GM12878 (cell line): ENCODE data around the gene PTGFRN. TPM values are rescaled to one million over a fixed set of nuclear protein-coding genes. Genes with fewer than 3 reads are reported as not detected.

ENCODE experiments used
- ATAC-seq: fragments of 200-7000 bp; cut with Tn5 transposase; 3 replicates; pipeline ENCODE4 v1.9.1; 2020; ENCODE audit warnings: mild to moderate bottlenecking, moderate library complexity
- BruUV-seq: library from RNA; stranded (reverse); fragments of 400-500 nt; replicated peaks from 2 replicates; lab custom pipeline; 2021; lab: Mats Ljungman, UMichigan
- CTCF ChIA-PET: fragments of 300-600 bp; sonication (Branson Sonifier 250); formaldehyde crosslinking; extraction: SDS; loops from one replicate; lab custom pipeline; 2021; ENCODE audit warnings: inconsistent platforms; lab: Yijun Ruan, JAX
- POLR2A ChIA-PET: fragments of 350-600 bp; formaldehyde crosslinking; extraction: SDS; loops from one replicate; lab custom pipeline; 2021; ENCODE audit warnings: inconsistent platforms; lab: Charles Lee
- RAD21 ChIA-PET: fragments of 300-600 bp; sonication (Branson Sonifier 250); formaldehyde crosslinking; loops from one replicate; lab custom pipeline; 2023; ENCODE audit warnings: antibody characterized with exemption; ENCODE audit not compliant: unreplicated experiment; lab: Charles Lee
- SMC1A ChIA-PET: fragments of 300-600 bp; sonication (Branson Sonifier 250); formaldehyde crosslinking; loops from one replicate; lab custom pipeline; 2023; ENCODE audit not compliant: unreplicated experiment, uncharacterized antibody; lab: Charles Lee
- DNase-seq: peaks from one replicate; pipeline ENCODE4 v3.0.0-alpha.2; 2011; ENCODE audit warnings: low read depth, low spot score
- FAIRE-seq: peaks from 3 replicates; lab custom pipeline; 2011; peaks lifted over from hg19 to GRCh38; lab: Jason Lieb, UNC
- H2AFZ ChIP-seq: 2 replicates; pipeline ENCODE4 v1.6.0; 2011; ENCODE audit warnings: low read depth, low read length, control low read depth; ENCODE audit not compliant: control insufficient read depth
- H3K27ac ChIP-seq: 2 replicates; pipeline ENCODE4 v1.5.1; 2011; ENCODE audit warnings: control low read depth; ENCODE audit not compliant: control insufficient read depth, insufficient read depth
- H3K27me3 ChIP-seq, 2 experiments: replicated peaks in 1 of 2; 2 replicates each; pipeline versions ENCODE4 v1.6.0 to v1.6.1; 2011; ENCODE audit warnings: low read length in 1 of 2; ENCODE audit not compliant: control insufficient read depth in 2 of 2, insufficient read depth in 2 of 2
- H3K36me3 ChIP-seq, 2 experiments: 2 replicates each; pipeline ENCODE4 v1.5.1; 2011; ENCODE audit warnings: low read length in 1 of 2; ENCODE audit not compliant: control insufficient read depth in 2 of 2, insufficient read depth in 2 of 2
- H3K4me1 ChIP-seq: 2 replicates; pipeline ENCODE4 v1.6.1; 2011; ENCODE audit warnings: mild to moderate bottlenecking, low read length, moderate library complexity, mixed read lengths; ENCODE audit not compliant: control insufficient read depth, insufficient read depth
- H3K4me2 ChIP-seq: 2 replicates; pipeline ENCODE4 v1.6.0; 2011; ENCODE audit warnings: control low read depth; ENCODE audit not compliant: control insufficient read depth, insufficient read depth
- H3K4me3 ChIP-seq: fragments of 200-600 bp; sonication (generic); 2 replicates; pipeline ENCODE4 v1.5.1; 2016
- H3K79me2 ChIP-seq: 2 replicates; pipeline ENCODE4 v1.6.0; 2011; ENCODE audit warnings: low read length; ENCODE audit not compliant: control insufficient read depth, insufficient read depth
- H3K9ac ChIP-seq: 2 replicates; pipeline ENCODE4 v1.8.0; 2011; ENCODE audit warnings: low read length, control low read depth, mixed read lengths; ENCODE audit not compliant: control insufficient read depth, insufficient read depth
- H3K9me3 ChIP-seq: replicated peaks from 3 replicates; pipeline ENCODE4 v1.5.1; 2011; ENCODE audit warnings: mild to moderate bottlenecking, low read length; ENCODE audit not compliant: control insufficient read depth, insufficient read depth
- H4K20me1 ChIP-seq: 2 replicates; pipeline ENCODE4 v1.6.0; 2011; ENCODE audit not compliant: control insufficient read depth, insufficient read depth
- BCL3 ChIP-seq: IDR thresholded peaks from 2 replicates; pipeline ENCODE4 v1.6.1; 2011; ENCODE audit warnings: borderline replicate concordance, low read depth, mild to moderate bottlenecking, moderate library complexity, low read length; ENCODE audit not compliant: insufficient read depth, poor library complexity, severe bottlenecking
- BHLHE40 ChIP-seq, 2 experiments: fragments of 450-650 bp in 1 of 2; IDR thresholded peaks; 2 replicates each; pipeline ENCODE4 v1.6.1; 2011 to 2017; ENCODE audit warnings: low read depth in 2 of 2, borderline replicate concordance in 1 of 2, improper control_type of control experiment in 1 of 2, low read length in 1 of 2, mild to moderate bottlenecking in 1 of 2
- CUX1 ChIP-seq: IDR thresholded peaks from 2 replicates; pipeline ENCODE4 v1.6.1; 2012; ENCODE audit warnings: improper control_type of control experiment, low read depth, low read length; ENCODE audit not compliant: insufficient replicate concordance
- DPF2 ChIP-seq: fragments of 450-650 bp; IDR thresholded peaks from 2 replicates; pipeline ENCODE4 v1.6.1; 2017; ENCODE audit warnings: mild to moderate bottlenecking
- FOXM1 ChIP-seq: IDR thresholded peaks from 2 replicates; pipeline ENCODE4 v1.6.1; 2012; ENCODE audit warnings: low read depth, mild to moderate bottlenecking, inconsistent platforms, low read length, moderate library complexity
- IRF4 ChIP-seq: IDR thresholded peaks from 2 replicates; pipeline ENCODE4 v1.6.1; 2011; ENCODE audit warnings: low read depth, low read length
- JUNB ChIP-seq: IDR thresholded peaks from 2 replicates; pipeline ENCODE4 v1.6.1; 2016; ENCODE audit warnings: antibody characterized with exemption, mild to moderate bottlenecking
- KDM1A ChIP-seq: fragments of 200-600 bp; sonication (generic); IDR thresholded peaks from 2 replicates; pipeline ENCODE4 v1.6.1; 2016; ENCODE audit warnings: borderline replicate concordance
- NFYB ChIP-seq: IDR thresholded peaks from 2 replicates; pipeline ENCODE4 v1.6.1; 2011; ENCODE audit warnings: low read depth, mild to moderate bottlenecking, low read length, improper control_type of control experiment, moderate library complexity; ENCODE audit not compliant: insufficient read depth
- RELB ChIP-seq: fragments of 450-650 bp; IDR thresholded peaks from 2 replicates; pipeline ENCODE4 v1.6.1; 2017; ENCODE audit warnings: low read depth, mild to moderate bottlenecking, moderate library complexity
- SMAD1 ChIP-seq: fragments of 450-650 bp; IDR thresholded peaks from 2 replicates; pipeline ENCODE4 v1.6.1; 2018; ENCODE audit warnings: mild to moderate bottlenecking, low read depth; ENCODE audit not compliant: partially characterized antibody
- SPI1 ChIP-seq: IDR thresholded peaks from 2 replicates; pipeline ENCODE4 v1.6.1; 2011; ENCODE audit warnings: low read depth, mild to moderate bottlenecking, low read length, moderate library complexity, borderline replicate concordance; ENCODE audit not compliant: insufficient read depth
- ZNF217 ChIP-seq: fragments of 450-650 bp; IDR thresholded peaks from 2 replicates; pipeline ENCODE4 v1.6.1; 2017; ENCODE audit warnings: antibody characterized with exemption, mild to moderate bottlenecking
- WGBS: methylation state at CpG from one replicate; pipeline ENCODE4 v1.1.6; 2016; ENCODE audit warnings: low lambda C conversion rate; ENCODE audit not compliant: insufficient replicate concordance, insufficient coverage; ENCODE audit errors: missing lambda C conversion rate; 5-methylcytosine and 5-hydroxymethylcytosine counted together
- in situ Hi-C: fragments of 300-500 bp; cut with MboI; formaldehyde crosslinking; loops from 9 replicates; pipeline ENCODE4 v1.14.3; 2018; ENCODE audit warnings: mixed read lengths
- intact Hi-C: fragments of 100-400 bp; cut with micrococcal nuclease; formaldehyde crosslinking; loops from one replicate; pipeline ENCODE4 v1.14.2; 2022; ENCODE audit not compliant: unreplicated experiment
- polyA plus RNA-seq, 11 experiments: library from polyadenylated mRNA; depleted of rRNA in 4 of 11; unstranded in 6 of 11; stranded (reverse) in 5 of 11; fragments of >200 nt; fragmentation: Nextera tagmentation in 4 of 11; fragmentation: Illumina TruSeq in 1 of 11; extraction: Ambion mirVana in 4 of 11; extraction: Trizol in 1 of 11; gene quantifications; 1 replicate in 1 of 11; 2 replicates in 10 of 11; pipeline versions ENCODE4 v1.2.1 to v1.2.3, GENCODE V29; 2011 to 2016; ENCODE audit warnings: inconsistent platforms in 2 of 11, missing spikeins in 2 of 11, low read depth in 1 of 11
- total RNA-seq, 4 experiments: library from RNA; depleted of rRNA in 3 of 4; stranded (reverse); fragments of >200 nt in 3 of 4; fragmentation: Illumina TruSeq in 1 of 4; extraction: Trizol in 1 of 4; gene quantifications; 2 replicates each; pipeline versions ENCODE4 v1.2.1 to v1.2.3, GENCODE V29; 2013 to 2021

PTGFRN gene
- total and polyA plus RNA-seq, 10 of the 15 experiments (the other 5 are each of a cell fraction or from before 2014, with no cell fraction given): 2.7 to 8.3 (median 5.1) TPM

- WGBS: 0% methylated on average over 3 of the region's 3 CpGs
- in situ Hi-C loops: no loop called here
- intact Hi-C loops: loop anchor here (2.0 to 5.0 kb wide), 3 partner anchors 49 to 265 kb away; no protein-coding TSS in a partner anchor
- H3K27me3 ChIP-seq: no peaks in the 10 kb centered on the region
- ChIA-PET SMC1A (interaction anchor here (0.6 to 3.6 kb wide), 30 partner anchors 8 to 466 kb away, joined by 3 to 16 read pairs (median 5); partner anchors contain the start of gene TTF2), POLR2A (interaction anchor here (1.0 to 1.8 kb wide), 5 partner anchors 16 to 59 kb away, joined by 3 to 9 read pairs (median 3); partner anchors contain the start of gene TTF2), RAD21 (interaction anchor here (0.6 to 2.5 kb wide), 19 partner anchors 8 to 432 kb away, joined by 3 to 16 read pairs (median 3); partner anchors contain the start of gene TTF2), CTCF (interaction anchor here (0.7 to 2.9 kb wide), 16 partner anchors 8 to 276 kb away, joined by 3 to 13 read pairs (median 4); partner anchors contain the start of gene TTF2)
- H3K79me2 ChIP-seq: no peaks in the 10 kb centered on the region
- H3K4me2 ChIP-seq: peak within 1 kb of the TSS; percentile 30
- H3K9ac ChIP-seq: no peak within 1 kb of the TSS
- H3K4me3 ChIP-seq: peak within 1 kb of the TSS; percentile 6; the same call in 1 of the 2 replicates
- FAIRE-seq: peak; percentile 92
- peak within 1 kb of the TSS; percentile 49 for H3K27ac ChIP-seq
- no peaks in the 10 kb centered on the region for H4K20me1 ChIP-seq
- H3K36me3 ChIP-seq: no peaks in the 10 kb centered on the region
- BruUV-seq: no TSS peak
- H3K9me3 ChIP-seq: no peaks in the 10 kb centered on the region
- H2AFZ ChIP-seq: no peak within 1 kb of the TSS
- DNase-seq: peak; percentile 82
- ATAC-seq: peak; percentile 95
- peaks cover 20% of the 10 kb centered on the region for H3K4me1 ChIP-seq
- 0 out of 2 replicates have a peak, but pooled peaks have one; percentile 40 for TF ChIP-seq IRF4
- 0 out of 2 replicates have a peak, but pooled peaks have one; percentile 18 for TF ChIP-seq NFYB
- 0 out of 4 replicates have a peak, but pooled peaks of 1 of the 2 experiments have one; percentile 25 for TF ChIP-seq BHLHE40 (IDR thresholded peaks at IDR 0.05; ENCODE audit: borderline replicate concordance in 1 of 2, low read depth in 2 of 2, low read length in 1 of 2)
- TF ChIP-seq SMAD1: peak; percentile 38
- TF ChIP-seq DPF2: peak; percentile 73; the same call in 1 of the 2 replicates
- TF ChIP-seq BCL3: peak; percentile 58
- TF ChIP-seq SPI1: no peak; the same call in 1 of the 2 replicates
- peak; percentile 71; the same call in 1 of the 2 replicates for TF ChIP-seq RELB
- TF ChIP-seq CUX1: peak; percentile 87
- no peak for TF ChIP-seq KDM1A
- TF ChIP-seq JUNB: peak; percentile 74
- TF ChIP-seq ZNF217: peak; percentile 52; the same call in 1 of the 2 replicates
- peak; percentile 56; the same call in 1 of the 2 replicates for TF ChIP-seq FOXM1
Observed at GRCh38 chr1:117001254-117001927, 91.7 kb downstream of the PTGFRN start, which contains the start of gene CD101. Gene CD101 (plus strand): TSS chr1:117001760. CDS start chr1:117001818, 58 bp downstream.
